GM19023 (cell line): ENCODE measurements around the gene BRIP1.
"Not testable (repeated sequence)": the region's sequence is repeated elsewhere in the genome, so short reads cannot be mapped to it uniquely, and the experiment has no call there.

Source experiments
- ATAC-seq: cut with Tn5 transposase; IDR thresholded peaks from one replicate; pipeline ENCODE4 v1.9.1; 2021; ENCODE audit warnings: mild to moderate bottlenecking, moderate library complexity; ENCODE audit not compliant: unreplicated experiment

Gene BRIP1

GRCh38 chr17:61672140-61672539, 191.2 kb downstream of the BRIP1 start:
- no peak for ATAC-seq

GRCh38 chr17:61670691-61671090, 192.6 kb downstream of the BRIP1 start:
- no peak for ATAC-seq

- ATAC-seq = no peak
These were observed 193.8 kb downstream of the BRIP1 start for GRCh38 chr17:61669522-61669921.

GRCh38 chr17:61668486-61668885, 194.8 kb downstream of the BRIP1 start:
- no peak for ATAC-seq

GRCh38 chr17:61666406-61667088, 196.8 kb downstream of the BRIP1 start:
- ATAC-seq = not testable (repeated sequence)

- no peak for ATAC-seq
These were observed 200.0 kb downstream of the BRIP1 start for GRCh38 chr17:61663310-61663709.

- no peak for ATAC-seq
These were observed 200.6 kb downstream of the BRIP1 start for GRCh38 chr17:61662741-61663140.

GRCh38 chr17:61662186-61662585, 201.1 kb downstream of the BRIP1 start:
- no peak for ATAC-seq

GRCh38 chr17:61660746-61661485, 202.4 kb downstream of the BRIP1 start:
- no peak for ATAC-seq

- no peak for ATAC-seq
These were observed 203.9 kb downstream of the BRIP1 start for GRCh38 chr17:61659437-61659836.

GRCh38 chr17:61658183-61658582, 205.1 kb downstream of the BRIP1 start:
- no peak for ATAC-seq

- no peak for ATAC-seq
These were observed 206.0 kb downstream of the BRIP1 start for GRCh38 chr17:61657338-61657737.

GRCh38 chr17:61656721-61657217, 206.6 kb downstream of the BRIP1 start:
- no peak for ATAC-seq

GRCh38 chr17:61650749-61651148, 212.6 kb downstream of the BRIP1 start:
- no peak for ATAC-seq

GRCh38 chr17:61648587-61648986, 214.7 kb downstream of the BRIP1 start:
- ATAC-seq = no peak

- ATAC-seq = no peak
These were observed 216.3 kb downstream of the BRIP1 start for GRCh38 chr17:61647047-61647446.

GRCh38 chr17:61646482-61646881, 216.8 kb downstream of the BRIP1 start:
- no peak for ATAC-seq

GRCh38 chr17:61645920-61646319, 217.4 kb downstream of the BRIP1 start:
- no peak for ATAC-seq

- no peak for ATAC-seq
These were observed 218.2 kb downstream of the BRIP1 start for GRCh38 chr17:61644800-61645774.

- ATAC-seq = no peak
These were observed 220.6 kb downstream of the BRIP1 start for GRCh38 chr17:61642768-61643167.

GRCh38 chr17:61641715-61642114, 221.6 kb downstream of the BRIP1 start:
- ATAC-seq = no peak
